ENCODE measurements around the gene LOXL1. TPM values are rescaled to one million over a fixed set of nuclear protein-coding genes. Genes with fewer than 3 reads are reported as not detected.
"Not testable (repeated sequence)": the region's sequence is repeated elsewhere in the genome, so short reads cannot be mapped to it uniquely, and the experiment has no call there.

The LOXL1 gene
- total and polyA plus RNA-seq, 9 of the 15 experiments (the other 6 are each of a cell fraction or from before 2014, with no cell fraction given), result 0.14 TPM; not detected in 8

- TF ChIP-seq ATF3 (IDR thresholded peaks at IDR 0.05), result no peak
- no peak for TF ChIP-seq ATF3 (CRISPR knock-in tag; conservative IDR thresholded peaks at IDR 0.05)
- TF ChIP-seq ZNF592 (IDR thresholded peaks at IDR 0.05), result no peak
- no peak for TF ChIP-seq ZNF239 (CRISPR knock-in tag; IDR thresholded peaks at IDR 0.05)
- no peak for TF ChIP-seq ZNF398 (CRISPR knock-in tag; IDR thresholded peaks at IDR 0.05)
- peak; percentile 61 to 69; a peak in 3 of 4 replicates for TF ChIP-seq MAZ (CRISPR knock-in tag; conservative IDR thresholded peaks at IDR 0.05 in 1 of 2, IDR thresholded peaks at IDR 0.05 in 1 of 2)
- peak; percentile 24; the same call in 1 of the 2 replicates for TF ChIP-seq L3MBTL2 (IDR thresholded peaks at IDR 0.05)
These were observed 46.9 kb downstream of the LOXL1 start (continued) for GRCh38 chr15:73972984-73973682.

- H3K4me2 ChIP-seq (ENCODE audit: insufficient read depth, low read length); H3K4me3 ChIP-seq; FAIRE-seq; H3K79me2 ChIP-seq (ENCODE audit: control insufficient read depth, insufficient read depth, low read length); H3K9ac ChIP-seq (ENCODE audit: insufficient read depth in 1 of 2, low read depth in 2 of 2, low read length in 2 of 2); POLR2A ChIA-PET; H3K36me3 ChIP-seq (ENCODE audit: control insufficient read depth, insufficient read depth, low read length); DNase-seq (ENCODE audit: extremely low read depth in 1 of 4, low spot score in 3 of 4); H3K27ac ChIP-seq (ENCODE audit: extremely low read depth, low read depth, low read length); H2AFZ ChIP-seq (ENCODE audit: low read depth, low read length); H4K20me1 ChIP-seq (replicated peaks; ENCODE audit: control insufficient read depth, insufficient read depth, low read length); BruUV-seq (replicated peaks); H3K9me3 ChIP-seq (replicated peaks; ENCODE audit: control insufficient read depth, insufficient read depth, low read depth, low read length); ATAC-seq; H3K9me1 ChIP-seq (ENCODE audit: control insufficient read depth, insufficient read depth, low read length): not testable (repeated sequence)
- intact Hi-C loops (cut with micrococcal nuclease) (loop anchor here (2.0 to 5.0 kb wide), 2 partner anchors 79 to 347 kb away; no protein-coding TSS in a partner anchor), in situ Hi-C loops (cut with MboI) (loop anchor here (25.0 kb wide), 1 partner anchor 1314 kb away; the partner anchor contains the start of gene GOLGA6D)
- peaks cover 0 to 12% of the 10 kb centered on the region in 2 experiments; a peak in 2 of 5 replicates for H3K4me1 ChIP-seq (replicated peaks in 1 of 2; ENCODE audit: control insufficient read depth in 2 of 2, insufficient read depth in 2 of 2, low read length in 2 of 2)
- CTCF ChIA-PET (ENCODE audit: low intra/inter-chr PET ratio), result interaction anchor here (1.4 to 1.9 kb wide), 2 partner anchors 64 to 347 kb away, joined by 4 to 18 read pairs; no protein-coding TSS in a partner anchor
- H3K27me3 ChIP-seq (ENCODE audit: control insufficient read depth in 2 of 2, insufficient read depth in 2 of 2, low read length in 2 of 2), result peaks cover 0 to 21% of the 10 kb centered on the region in 2 experiments; a peak in 3 of 5 replicates
- 63% methylated on average over 13 of the region's 39 CpGs for whole genome bisulfite sequencing (ENCODE audit: insufficient coverage, low coverage, missing lambda C conversion rate)
These were observed 47.5 kb downstream of the LOXL1 start for GRCh38 chr15:73973683-73974200.

All from K562 (cell line).